Measurements from ENCODE around the gene CDC40.

CDC40 gene

DNA sequence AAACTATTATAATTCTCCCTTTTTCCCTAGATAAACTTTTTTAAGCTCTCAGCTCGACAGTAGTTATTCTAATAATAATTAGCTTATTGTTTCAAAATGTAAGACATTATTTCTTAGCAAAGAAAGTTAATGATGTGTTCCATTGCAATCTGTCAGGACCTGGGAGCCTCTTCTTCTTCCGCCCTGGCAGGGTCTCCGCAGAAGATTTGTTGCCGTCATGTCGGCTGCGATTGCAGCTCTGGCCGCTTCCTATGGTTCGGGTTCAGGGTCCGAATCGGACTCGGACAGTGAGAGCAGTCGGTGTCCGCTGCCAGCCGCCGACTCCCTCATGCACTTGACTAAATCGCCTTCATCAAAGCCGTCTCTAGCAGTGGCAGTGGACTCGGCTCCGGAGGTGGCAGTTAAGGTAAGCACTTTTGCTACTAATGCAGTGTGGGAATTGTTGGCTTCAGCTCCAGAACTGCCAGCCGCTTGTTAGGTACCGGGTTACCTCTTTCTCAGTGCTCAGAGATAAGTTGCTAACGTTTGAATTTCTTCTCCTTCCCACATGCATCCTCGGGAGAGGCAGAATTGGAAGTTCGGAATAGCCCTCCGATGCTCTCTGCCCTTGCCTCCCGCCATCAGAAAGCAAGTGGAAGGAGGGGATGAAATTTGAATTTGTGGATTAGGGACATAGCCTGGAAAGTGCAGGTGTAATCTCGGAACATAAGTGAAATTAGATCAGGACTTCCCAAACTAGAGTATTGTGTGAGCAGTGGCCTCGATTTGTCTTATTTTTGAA, at the start of gene CDC40:
Gene CDC40 (plus strand): TSS at position 200 of the 781 bp plus-strand sequence. CDS start 18 bp downstream, at position 218.
- peak; percentile 49 for DNase-seq (ENCODE audit: low spot score)

DNA sequence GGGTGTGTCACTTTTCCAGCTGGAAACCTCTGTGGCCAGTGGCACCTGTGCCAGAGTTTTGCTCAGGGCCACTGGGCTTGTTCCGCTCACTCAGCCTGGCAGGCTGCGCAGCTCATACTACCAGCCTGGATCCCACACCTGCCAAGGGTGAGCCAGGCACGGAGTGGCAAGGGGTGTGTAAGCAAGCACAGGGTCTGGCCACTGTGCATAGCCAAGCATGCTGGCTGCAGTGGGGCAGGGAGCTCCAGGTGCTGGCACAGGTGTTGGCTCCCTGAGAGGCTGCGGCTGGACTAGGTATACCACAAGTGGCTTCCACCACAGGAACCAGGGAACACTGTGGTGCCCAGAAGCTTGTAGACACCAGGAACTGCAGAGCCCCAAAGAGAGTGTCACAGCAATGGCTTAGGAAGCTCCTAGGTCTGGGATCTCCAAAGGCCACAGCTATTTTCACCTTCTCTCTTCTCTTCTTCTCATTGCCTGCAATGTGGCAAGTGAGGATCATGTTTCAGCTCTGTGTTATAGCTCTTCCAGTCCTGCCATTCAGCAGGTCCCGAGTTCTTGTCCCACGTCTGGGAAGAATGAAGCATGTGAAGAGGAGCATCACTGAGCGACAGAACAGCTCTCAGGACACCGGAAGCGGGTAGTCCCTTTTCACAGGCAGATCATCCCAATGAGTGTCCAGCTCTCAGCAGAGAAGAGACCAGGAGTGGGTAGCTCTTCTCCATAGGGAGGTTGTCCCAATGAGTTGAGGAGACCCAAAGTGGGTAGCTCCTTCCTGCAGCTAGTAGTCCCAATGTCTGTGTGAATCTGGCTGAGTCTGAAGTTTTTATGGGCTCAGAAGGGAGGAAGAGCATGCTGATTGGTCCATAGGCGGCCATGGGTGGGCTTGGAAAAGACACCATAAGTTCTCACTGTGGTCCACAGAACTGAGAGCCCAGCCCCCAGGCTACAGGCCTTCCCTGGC, 42.0 kb upstream of the CDC40 start:
- DNase-seq (ENCODE audit: low spot score), result no peak

- no peak for DNase-seq (ENCODE audit: low spot score)
Observed at GRCh38 chr6:110139052-110139451, 41.2 kb upstream of the CDC40 start.

DNA sequence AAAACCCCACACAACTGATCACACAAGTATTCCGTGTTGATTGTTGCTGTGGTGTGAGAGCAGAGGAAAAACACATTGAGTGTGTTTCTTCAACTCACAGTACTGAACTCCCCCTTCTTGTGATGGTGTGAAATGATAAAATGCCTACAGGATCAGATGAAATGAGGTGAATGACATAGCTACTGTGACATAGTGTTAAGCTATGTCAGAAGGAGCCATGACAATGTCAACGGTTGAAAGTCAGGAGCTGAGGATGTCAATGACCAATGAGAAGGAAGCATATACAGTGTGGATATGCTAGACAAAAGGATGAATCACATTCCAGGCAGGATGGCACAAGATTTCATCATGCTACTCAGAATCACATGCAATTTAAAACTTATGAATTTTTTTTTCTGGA, 39.6 kb upstream of the CDC40 start:
- peak; percentile 17 for DNase-seq (ENCODE audit: low spot score)

DNA sequence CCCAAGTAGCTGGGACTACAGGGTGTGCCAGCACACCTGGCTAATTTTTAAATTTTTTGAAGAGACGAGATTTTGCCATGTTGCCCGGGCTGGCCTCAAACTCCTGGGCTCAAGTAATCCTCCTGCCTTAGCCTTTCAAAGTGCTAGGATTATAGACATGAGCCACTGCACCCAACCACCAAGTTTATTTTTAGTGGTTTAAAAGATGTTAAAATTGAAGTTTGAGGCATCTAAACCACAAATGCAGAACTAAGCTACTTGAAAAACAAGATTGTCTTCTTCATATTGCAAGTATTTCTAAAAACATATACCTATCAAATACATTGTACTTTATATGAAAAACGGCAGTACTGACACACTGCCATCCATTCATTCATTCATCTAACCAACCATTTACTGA, 32.4 kb upstream of the CDC40 start:
- DNase-seq (ENCODE audit: low spot score), result no peak

GRCh38 chr6:110158479-110158878, 21.7 kb upstream of the CDC40 start:
- DNase-seq (ENCODE audit: low spot score), result no peak

DNA sequence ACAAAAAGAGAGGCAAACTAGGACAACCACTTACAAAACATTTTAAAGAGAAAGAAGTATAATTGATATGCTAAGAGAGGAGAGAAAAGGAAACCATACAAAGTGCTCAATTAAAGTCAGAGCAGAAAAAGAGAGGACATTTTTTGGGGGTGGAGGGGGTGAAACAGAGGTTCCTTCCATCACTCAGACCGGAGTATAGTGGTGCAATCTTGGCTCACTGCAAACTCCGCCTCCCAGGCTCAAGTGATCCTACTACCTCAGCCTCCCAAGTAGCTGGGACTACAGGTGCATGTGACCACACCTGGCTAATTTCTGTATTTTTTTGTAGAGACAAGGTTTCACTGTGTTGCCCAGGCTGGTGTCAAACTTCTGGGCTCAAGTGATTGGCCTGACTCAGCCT, 10.1 kb upstream of the CDC40 start:
- no peak for DNase-seq (ENCODE audit: low spot score)

DNA sequence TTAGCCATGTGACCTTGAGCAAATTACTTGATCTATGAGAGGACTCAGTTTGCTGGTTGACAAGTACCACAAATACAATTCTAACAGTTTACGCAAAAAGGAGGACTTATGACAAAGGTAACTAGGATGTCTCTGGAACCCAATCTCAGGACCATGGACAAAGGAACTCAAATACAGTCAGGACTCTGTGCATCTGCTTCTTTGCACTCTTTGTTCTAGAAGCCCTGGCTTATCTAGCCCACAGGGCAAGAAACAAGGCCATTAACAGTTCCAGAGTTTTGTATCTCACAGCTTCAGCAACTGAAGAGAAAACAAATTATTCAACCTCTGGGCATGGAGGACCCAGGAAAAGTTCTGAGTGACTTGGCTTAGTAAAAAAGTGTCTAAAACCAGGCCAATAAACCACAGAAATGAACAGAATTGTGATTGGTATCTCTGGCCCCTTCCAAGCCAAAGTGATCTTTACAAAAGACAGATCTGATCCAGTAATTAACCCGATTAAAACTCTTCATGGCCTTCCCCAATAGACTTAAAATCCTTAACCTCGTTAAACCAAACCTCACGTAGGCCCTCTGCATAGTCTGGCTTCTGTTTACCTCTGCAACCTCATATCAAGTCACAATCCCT, 6.6 kb upstream of the CDC40 start:
- DNase-seq (ENCODE audit: low spot score), result no peak

GRCh38 chr6:110178626-110179405, 1.4 kb upstream of the CDC40 start:
- peak; percentile 45 for DNase-seq (ENCODE audit: low spot score)

DNA sequence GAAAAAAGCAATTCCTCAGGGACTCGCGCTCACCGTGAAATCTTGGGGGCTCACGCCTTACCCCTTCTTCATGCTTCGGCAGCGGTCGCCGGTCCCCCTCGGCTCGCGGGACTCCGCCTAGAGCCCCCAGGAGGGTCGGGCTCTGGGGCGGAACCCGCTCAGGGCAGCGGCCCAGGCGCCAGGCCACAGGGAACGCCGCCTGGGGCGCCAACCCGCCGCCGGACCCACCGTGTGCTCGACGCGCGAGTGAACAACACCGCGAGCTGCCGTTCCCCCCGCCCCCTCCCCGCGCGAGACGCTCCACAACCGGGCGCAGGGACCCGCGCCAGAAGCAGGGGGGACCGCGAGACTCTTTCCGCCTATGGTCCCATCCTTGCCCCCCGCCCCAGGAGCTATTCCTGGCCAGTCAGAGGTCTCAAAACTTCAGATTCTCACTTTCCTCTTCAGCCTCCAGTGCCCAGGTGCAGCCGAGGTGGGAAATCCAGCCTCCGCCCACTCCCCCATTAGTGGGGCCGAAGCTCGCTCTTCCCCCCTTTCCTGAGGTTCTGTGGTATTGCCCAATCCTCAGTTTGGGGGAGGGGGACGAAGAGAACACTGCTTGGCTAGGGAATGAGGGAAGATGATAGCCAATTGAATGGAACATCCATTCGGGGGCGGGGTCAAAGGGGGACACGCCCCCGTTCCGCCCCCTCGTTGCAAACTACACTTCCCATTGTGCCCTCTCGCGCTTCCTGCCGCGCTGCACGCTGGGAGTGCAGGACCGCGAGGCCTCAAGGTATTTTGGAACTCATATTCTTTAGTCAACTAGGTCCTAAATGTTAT, 610 bp upstream of the CDC40 start, which contains the start of gene WASF1:
Gene WASF1 (minus strand): TSS at position 265 of the 822 bp plus-strand sequence. CDS start 52,069 bp downstream, outside the sequence.
- peak; percentile 93 for DNase-seq (ENCODE audit: low spot score)

GRCh38 chr6:110181131-110182030, 1.2 kb downstream of the CDC40 start:
- no peak for DNase-seq (ENCODE audit: low spot score)

DNA sequence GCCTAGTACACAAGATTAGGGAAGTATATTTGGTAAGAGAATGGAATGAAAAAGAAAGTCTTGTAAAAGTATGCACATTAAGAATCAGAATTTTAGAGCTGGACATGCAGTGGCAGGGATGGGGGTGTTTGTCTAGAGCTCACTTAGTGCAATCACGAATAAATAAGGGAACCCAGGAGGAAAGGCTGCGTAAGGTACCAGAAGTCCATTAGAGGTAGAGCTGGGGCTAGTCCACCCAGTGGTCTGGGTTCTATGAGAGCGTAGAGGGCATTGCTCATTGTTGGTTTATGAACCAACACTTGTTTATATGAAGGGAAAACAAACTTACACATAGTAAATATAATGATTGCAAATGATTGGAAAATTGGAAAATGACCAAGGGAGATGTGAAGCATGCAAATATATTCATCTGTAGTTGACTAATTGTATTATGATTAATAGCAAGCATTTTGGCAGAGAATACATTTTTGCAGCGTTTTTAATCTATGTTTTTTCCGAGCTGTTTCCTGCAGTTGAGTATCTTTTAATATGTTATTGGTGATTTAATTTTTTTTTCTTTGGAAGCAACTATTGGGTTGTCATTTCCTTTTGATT, 3.2 kb downstream of the CDC40 start:
- DNase-seq (ENCODE audit: low spot score), result no peak

GRCh38 chr6:110185879-110186278, 5.7 kb downstream of the CDC40 start:
- no peak for DNase-seq (ENCODE audit: low spot score)

DNA sequence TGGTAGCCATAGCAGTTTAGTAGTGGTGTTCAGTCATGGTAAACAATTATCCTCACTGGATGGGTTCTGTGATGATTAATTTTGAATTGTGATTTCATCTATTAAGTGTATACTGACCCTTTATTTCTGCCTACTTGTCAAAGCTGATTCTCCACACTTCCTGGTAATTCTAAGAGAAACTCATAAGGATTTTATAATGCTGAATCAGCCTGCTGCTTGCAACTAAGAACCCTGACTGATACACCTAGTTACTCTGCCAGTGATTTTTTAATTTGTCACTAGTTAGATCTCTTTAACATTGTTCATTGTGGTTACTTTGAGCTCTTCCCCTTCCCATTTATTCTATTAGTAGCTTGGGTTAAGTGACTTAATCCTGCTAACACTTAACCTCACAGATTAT, 8.6 kb downstream of the CDC40 start:
- DNase-seq (ENCODE audit: low spot score), result no peak

DNA sequence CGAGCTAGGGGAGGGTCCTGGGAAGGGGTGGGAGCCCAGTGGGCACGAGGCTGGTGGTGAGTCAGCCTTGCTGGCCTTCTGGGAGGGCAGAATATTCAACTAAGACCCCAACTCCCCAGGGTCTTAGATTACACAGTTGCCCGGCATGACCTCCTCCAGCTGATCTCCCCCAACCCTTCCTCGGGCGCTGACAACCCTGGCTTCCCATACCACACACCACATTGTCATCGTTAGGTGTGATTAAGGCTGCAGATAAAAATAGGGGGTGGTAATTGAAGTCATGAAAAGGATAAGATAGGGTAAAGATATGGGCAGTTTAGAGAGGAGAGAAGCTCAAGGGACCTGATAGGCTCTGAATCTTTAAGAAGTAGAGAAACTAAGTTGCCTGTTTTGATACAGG, 10.5 kb downstream of the CDC40 start:
- no peak for DNase-seq (ENCODE audit: low spot score)

- no peak for DNase-seq (ENCODE audit: low spot score)
Observed at GRCh38 chr6:110191477-110191876, 11.2 kb downstream of the CDC40 start.

- no peak for DNase-seq (ENCODE audit: low spot score)
Observed at GRCh38 chr6:110195639-110196038, 15.4 kb downstream of the CDC40 start.

GRCh38 chr6:110196874-110197273, 16.6 kb downstream of the CDC40 start:
- no peak for DNase-seq (ENCODE audit: low spot score)

DNA sequence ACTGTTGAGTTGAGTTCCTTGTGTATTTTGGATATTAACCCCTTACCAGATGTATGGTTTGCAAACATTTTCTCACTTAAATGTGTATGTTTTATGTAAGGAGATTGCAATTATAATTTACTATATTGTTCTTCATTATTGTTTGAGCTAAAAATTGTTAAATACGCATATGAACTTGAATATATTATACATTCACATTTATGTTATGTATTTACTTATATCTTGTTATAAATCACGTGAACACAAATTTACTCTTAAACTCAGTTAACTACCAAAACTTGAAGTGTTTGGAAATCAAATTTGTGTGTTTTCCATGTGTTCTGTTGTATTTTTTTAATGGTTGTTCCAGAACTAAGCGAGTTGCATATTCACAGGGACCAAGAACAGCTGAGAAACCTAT, 18.3 kb downstream of the CDC40 start:
- DNase-seq (ENCODE audit: low spot score), result no peak

Data from AG08396 (cell line).